ENCODE measurements around the gene GLIS2. TPM values are rescaled to one million over a fixed set of nuclear protein-coding genes. Genes with fewer than 3 reads are reported as not detected.

GLIS2 gene
- total and polyA plus RNA-seq, 2 of the 4 experiments (the other 2 are of a cell fraction), result 0.36 to 8.4 TPM

DNA sequence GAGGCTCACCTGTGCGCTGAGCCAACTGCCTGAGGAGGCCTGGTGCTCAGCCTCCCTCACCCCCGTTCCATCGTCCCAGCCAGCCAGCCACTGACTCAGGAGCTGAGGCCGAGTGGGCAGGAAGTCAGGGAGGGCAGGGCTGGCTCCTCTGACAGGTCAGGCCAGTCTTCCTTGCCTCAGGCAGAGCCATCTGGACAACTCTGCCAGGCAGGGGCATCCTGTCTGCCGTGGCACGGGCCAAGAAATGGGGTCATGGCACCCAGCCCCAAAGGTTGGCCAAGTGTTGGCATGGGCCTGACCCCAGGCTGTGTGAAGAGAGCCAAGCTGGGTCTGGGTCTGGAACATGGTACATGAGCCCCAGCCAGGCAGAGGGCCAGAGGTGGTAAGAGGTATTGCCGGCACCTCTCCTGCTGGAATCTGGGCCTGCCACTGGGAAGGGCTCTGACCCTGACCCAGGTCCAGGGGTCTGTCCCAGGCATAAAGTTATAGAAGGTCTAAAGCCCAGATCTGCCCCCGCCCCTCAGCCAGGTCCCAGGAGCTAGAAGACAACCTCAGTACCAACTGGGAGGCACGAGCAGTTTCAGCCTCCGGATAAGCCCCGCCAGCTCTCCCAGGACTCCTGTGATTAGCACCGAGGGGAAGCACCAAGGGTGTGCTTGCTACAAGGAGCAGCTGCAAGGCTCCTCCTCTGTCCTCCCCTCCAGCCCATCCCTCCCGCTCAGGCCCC, 53.3 kb downstream of the GLIS2 start:
- no peak overlapping the region for H3K23ac ChIP-seq (ENCODE audit: low read depth, low read length)
- H4K5ac ChIP-seq (ENCODE audit: low read depth, low read length), result no peak overlapping the region; the same call in 1 of the 2 replicates
- H2BK20ac ChIP-seq (ENCODE audit: low read depth, low read length), result 0 out of 2 replicates have a peak overlapping the region, but pooled peaks have one; percentile 10
- H2AK9ac ChIP-seq (replicated peaks; ENCODE audit: low read depth, low read length, poor library complexity), result peak overlapping the region; percentile 91
- H2BK15ac ChIP-seq (ENCODE audit: low read depth, low read length), result peak overlapping the region; percentile 11; the same call in 1 of the 3 replicates
- 0 out of 2 replicates have a peak overlapping the region, but pooled peaks have one; percentile 34 for H3K18ac ChIP-seq (ENCODE audit: low read depth, low read length)
- H3K27me3 ChIP-seq (ENCODE audit: control insufficient read depth, insufficient read depth, low read length), result no peaks in the 10 kb centered on the region
- peak overlapping the region; percentile 16 to 24; a peak in 1 of 4 replicates for H4K8ac ChIP-seq (ENCODE audit: low read depth in 2 of 2, low read length in 2 of 2)
- no peaks in the 10 kb centered on the region for H3K9me3 ChIP-seq (ENCODE audit: control insufficient read depth, insufficient read depth, low read length)
- H2AFZ ChIP-seq (replicated peaks; ENCODE audit: low read length, poor library complexity), result peak overlapping the region; percentile 64
- H3K27ac ChIP-seq (ENCODE audit: insufficient read depth, low read length), result peak overlapping the region; percentile 7; the same call in 1 of the 2 replicates
- H3K9ac ChIP-seq (ENCODE audit: low read depth, low read length), result no peak overlapping the region
- H2BK120ac ChIP-seq (ENCODE audit: low read depth, low read length), result peak overlapping the region; percentile 52; the same call in 1 of the 2 replicates
- peak overlapping the region; percentile 50 for H4K91ac ChIP-seq (ENCODE audit: insufficient read depth, low read depth, low read length)
- H3K4me1 ChIP-seq (ENCODE audit: control insufficient read depth, insufficient read depth, low read length), result peaks cover 25% of the 10 kb centered on the region
- intact Hi-C loops (cut with micrococcal nuclease) (no loop called here), dilution Hi-C loops (cut with HindIII; ENCODE audit: low sequenced_read_pairs, unreplicated experiment) (no loop called here), in situ Hi-C loops (cut with MboI; ENCODE audit: low sequenced_read_pairs) (no loop called here)
- H3K4ac ChIP-seq (ENCODE audit: low read depth, low read length), result peak overlapping the region; percentile 95
- H3K4me3 ChIP-seq (ENCODE audit: insufficient read depth, low read depth, low read length), result no peak overlapping the region
- DNase-seq (peak; percentile 51), ATAC-seq (ENCODE audit: low read depth) (no peak)
- ChIA-PET CTCF (interaction anchor here (1.9 kb wide), 1 partner anchor 34 kb away, joined by 8 read pairs; no protein-coding TSS in a partner anchor), POLR2A (ENCODE audit: unreplicated experiment) (no interaction called here)
- H4K20me1 ChIP-seq (ENCODE audit: insufficient read depth, low read length), result peaks cover 33% of the 10 kb centered on the region
- H2BK5ac ChIP-seq (ENCODE audit: low read depth, low read length, poor library complexity, severe bottlenecking), result peak overlapping the region; percentile 10
- peaks cover 4 to 44% of the 10 kb centered on the region in 2 experiments; a peak in 3 of 4 replicates for H3K79me1 ChIP-seq (ENCODE audit: low read depth in 1 of 2, low read length in 2 of 2)
- peak overlapping the region; percentile 81 for H2AK5ac ChIP-seq (ENCODE audit: low read depth, low read length)
- H3K4me2 ChIP-seq (ENCODE audit: low read depth, low read length), result no peak overlapping the region
- H3K9me1 ChIP-seq (ENCODE audit: insufficient read depth, low read length), result peaks cover 21% of the 10 kb centered on the region
- no TSS peak for BruUV-seq (replicated peaks)
- peak overlapping the region; percentile 25; the same call in 1 of the 2 replicates for H3K14ac ChIP-seq (replicated peaks; ENCODE audit: low read depth, low read length)
- 53% methylated on average over 4 of the region's 13 CpGs; no CpG with 5 or more reads in 1 of the 2 experiments for WGBS, 2 experiments (ENCODE audit: extremely low coverage in 2 of 2, insufficient read length in 1 of 2)
- H3K56ac ChIP-seq (ENCODE audit: extremely low read depth, insufficient read depth, low read length), result no peak overlapping the region
- H3K36me3 ChIP-seq (ENCODE audit: control insufficient read depth, insufficient read depth, low read length), result peaks cover 1% of the 10 kb centered on the region; the same call in 1 of the 2 replicates
- TF ChIP-seq, protein P1, sequence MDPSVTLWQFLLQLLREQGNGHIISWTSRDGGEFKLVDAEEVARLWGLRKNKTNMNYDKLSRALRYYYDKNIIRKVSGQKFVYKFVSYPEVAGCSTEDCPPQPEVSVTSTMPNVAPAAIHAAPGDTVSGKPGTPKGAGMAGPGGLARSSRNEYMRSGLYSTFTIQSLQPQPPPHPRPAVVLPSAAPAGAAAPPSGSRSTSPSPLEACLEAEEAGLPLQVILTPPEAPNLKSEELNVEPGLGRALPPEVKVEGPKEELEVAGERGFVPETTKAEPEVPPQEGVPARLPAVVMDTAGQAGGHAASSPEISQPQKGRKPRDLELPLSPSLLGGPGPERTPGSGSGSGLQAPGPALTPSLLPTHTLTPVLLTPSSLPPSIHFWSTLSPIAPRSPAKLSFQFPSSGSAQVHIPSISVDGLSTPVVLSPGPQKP (IDR thresholded peaks at IDR 0.05; ENCODE audit: borderline replicate concordance, low read depth, low read length), result no peak
- TF ChIP-seq CHD1 (IDR thresholded peaks at IDR 0.05; ENCODE audit: low read depth, low read length) (no peak), FOS (IDR thresholded peaks at IDR 0.05; ENCODE audit: low read depth, low read length) (no peak; the same call in 1 of the 2 replicates), CEBPB (IDR thresholded peaks at IDR 0.05; ENCODE audit: low read depth, low read length) (no peak), MAFK (IDR thresholded peaks at IDR 0.05; ENCODE audit: low read depth, low read length) (no peak), MAZ (IDR thresholded peaks at IDR 0.05; ENCODE audit: borderline replicate concordance, low read depth, low read length) (no peak), MXI1 (IDR thresholded peaks at IDR 0.05; ENCODE audit: borderline replicate concordance, low read depth, low read length) (no peak), RAD21 (IDR thresholded peaks at IDR 0.05; ENCODE audit: low read length) (no peak), BHLHE40 (IDR thresholded peaks at IDR 0.05; ENCODE audit: low read depth, low read length) (no peak), POLR2A (IDR thresholded peaks at IDR 0.05; ENCODE audit: low read depth, low read length) (no peak), RFX5 (IDR thresholded peaks at IDR 0.05; ENCODE audit: low read depth, low read length) (no peak), NFE2L2 (IDR thresholded peaks at IDR 0.05; ENCODE audit: low read depth, low read length) (no peak)
- TF ChIP-seq, protein P2, sequence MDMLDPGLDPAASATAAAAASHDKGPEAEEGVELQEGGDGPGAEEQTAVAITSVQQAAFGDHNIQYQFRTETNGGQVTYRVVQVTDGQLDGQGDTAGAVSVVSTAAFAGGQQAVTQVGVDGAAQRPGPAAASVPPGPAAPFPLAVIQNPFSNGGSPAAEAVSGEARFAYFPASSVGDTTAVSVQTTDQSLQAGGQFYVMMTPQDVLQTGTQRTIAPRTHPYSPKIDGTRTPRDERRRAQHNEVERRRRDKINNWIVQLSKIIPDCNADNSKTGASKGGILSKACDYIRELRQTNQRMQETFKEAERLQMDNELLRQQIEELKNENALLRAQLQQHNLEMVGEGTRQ (IDR thresholded peaks at IDR 0.05; ENCODE audit: low read depth, low read length), result no peak
- TF ChIP-seq, protein P3, sequence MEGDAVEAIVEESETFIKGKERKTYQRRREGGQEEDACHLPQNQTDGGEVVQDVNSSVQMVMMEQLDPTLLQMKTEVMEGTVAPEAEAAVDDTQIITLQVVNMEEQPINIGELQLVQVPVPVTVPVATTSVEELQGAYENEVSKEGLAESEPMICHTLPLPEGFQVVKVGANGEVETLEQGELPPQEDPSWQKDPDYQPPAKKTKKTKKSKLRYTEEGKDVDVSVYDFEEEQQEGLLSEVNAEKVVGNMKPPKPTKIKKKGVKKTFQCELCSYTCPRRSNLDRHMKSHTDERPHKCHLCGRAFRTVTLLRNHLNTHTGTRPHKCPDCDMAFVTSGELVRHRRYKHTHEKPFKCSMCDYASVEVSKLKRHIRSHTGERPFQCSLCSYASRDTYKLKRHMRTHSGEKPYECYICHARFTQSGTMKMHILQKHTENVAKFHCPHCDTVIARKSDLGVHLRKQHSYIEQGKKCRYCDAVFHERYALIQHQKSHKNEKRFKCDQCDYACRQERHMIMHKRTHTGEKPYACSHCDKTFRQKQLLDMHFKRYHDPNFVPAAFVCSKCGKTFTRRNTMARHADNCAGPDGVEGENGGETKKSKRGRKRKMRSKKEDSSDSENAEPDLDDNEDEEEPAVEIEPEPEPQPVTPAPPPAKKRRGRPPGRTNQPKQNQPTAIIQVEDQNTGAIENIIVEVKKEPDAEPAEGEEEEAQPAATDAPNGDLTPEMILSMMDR (conservative IDR thresholded peaks at IDR 0.05; ENCODE audit: low read depth, low read length), result no peak

Measured in IMR-90 (cell line).